ENCODE measurements around the gene SCAPER. TPM values are rescaled to one million over a fixed set of nuclear protein-coding genes. Genes with fewer than 3 reads are reported as not detected.

Gene SCAPER
- total RNA-seq, 1 experiment from 2014 or later = 7.4 TPM

- H3K9me3 ChIP-seq (ENCODE audit: control insufficient read depth, low read depth, low read length) = no peaks in the 10 kb centered on the region
- Mint-ChIP-seq H3K27ac (no peak overlapping the region), H3K27me3 (ENCODE audit: low read depth) (no peaks in the 10 kb centered on the region), H3K4me3 (no peak overlapping the region), H3K9me3 (no peaks in the 10 kb centered on the region), H3K4me1 (peaks cover 7 to 11% of the 10 kb centered on the region in 2 experiments), H3K36me3 (ENCODE audit: insufficient read depth in 1 of 3, low read depth in 3 of 3) (no peaks in the 10 kb centered on the region)
- TF ChIP-seq CTCF (conservative IDR thresholded peaks at IDR 0.05) = no peak
- H3K23ac ChIP-seq (ENCODE audit: insufficient read length, low read depth, low read length) = no peak overlapping the region
- no peak overlapping the region for H2BK12ac ChIP-seq (ENCODE audit: insufficient read length, low read depth, low read length)
- H3K9ac ChIP-seq (ENCODE audit: extremely low read depth, insufficient read length, low read length) = no peak overlapping the region
- H3K14ac ChIP-seq (ENCODE audit: insufficient read depth, low read length) = no peak overlapping the region
- no peaks in the 10 kb centered on the region for H4K20me1 ChIP-seq (ENCODE audit: control insufficient read depth, insufficient read depth, insufficient read length)
- no peak overlapping the region for H2BK15ac ChIP-seq (ENCODE audit: low read depth, low read length)
- H3K56ac ChIP-seq (ENCODE audit: insufficient read length, low read depth, low read length) = no peak overlapping the region
- no peak overlapping the region for H3K27ac ChIP-seq (ENCODE audit: insufficient read length, low read depth, low read length)
- no peak overlapping the region for H2AFZ ChIP-seq (ENCODE audit: low read length)
- no CpG with 5 or more reads among the region's 4 CpGs for WGBS (ENCODE audit: extremely low coverage, insufficient read length, low lambda C conversion rate)
- H3K4me1 ChIP-seq (ENCODE audit: insufficient read depth, low read length) = no peaks in the 10 kb centered on the region
- H2BK5ac ChIP-seq (ENCODE audit: insufficient read length, low read length) = no peak overlapping the region
- H4K91ac ChIP-seq (ENCODE audit: insufficient read length, low read depth, low read length) = no peak overlapping the region
- no peak overlapping the region for H2BK120ac ChIP-seq (ENCODE audit: low read depth, low read length, poor library complexity, severe bottlenecking)
- no peaks in the 10 kb centered on the region for H3K79me1 ChIP-seq (ENCODE audit: insufficient read depth, low read depth, low read length, poor library complexity, severe bottlenecking)
- no peak overlapping the region for H3K4me2 ChIP-seq (ENCODE audit: insufficient read depth, insufficient read length, low read length)
- no peak overlapping the region for H2BK20ac ChIP-seq (ENCODE audit: low read depth, low read length, poor library complexity, severe bottlenecking)
- H3K23me2 ChIP-seq (ENCODE audit: insufficient read length, low read depth, low read length, poor library complexity, severe bottlenecking) = no peaks in the 10 kb centered on the region
- no peak overlapping the region for H4K5ac ChIP-seq (ENCODE audit: insufficient read length, low read depth, low read length)
- H3K27me3 ChIP-seq (ENCODE audit: insufficient read depth, low read length) = no peaks in the 10 kb centered on the region
- H3T11ph ChIP-seq (ENCODE audit: low read length) = no peak overlapping the region
- no peaks in the 10 kb centered on the region for H3K79me2 ChIP-seq (ENCODE audit: insufficient read depth, low read length)
- H3K18ac ChIP-seq (ENCODE audit: insufficient read length, low read depth, low read length) = no peak overlapping the region
- H3K4ac ChIP-seq (ENCODE audit: low read depth, low read length) = no peak overlapping the region
- H2AK5ac ChIP-seq (ENCODE audit: insufficient read length, low read length) = no peak overlapping the region
- DNase-seq = no peak
- no peak overlapping the region for H4K8ac ChIP-seq (replicated peaks; ENCODE audit: insufficient read length, low read depth, low read length)
These were observed 237.0 kb downstream of the SCAPER start for GRCh38 chr15:76667943-76668715.

Data from H9 (cell line).